Duodenal mucosa (tissue), 2 donors: ENCODE data around the gene CNGA1.
A peak's percentile ranks its signal among the peaks of the same experiment; 100 is the strongest.
"Not testable (repeated sequence)": the region's sequence is repeated elsewhere in the genome, so short reads cannot be mapped to it uniquely, and the experiment has no call there.

Source experiments
- H3K27ac ChIP-seq: one replicate; pipeline ENCODE4 v1.7.0; 2013; ENCODE audit warnings: low read depth, low read length
- H3K27me3 ChIP-seq, 2 donors: one replicate each; pipeline ENCODE4 v1.7.0; 2013; ENCODE audit warnings: low read length in 2 of 2, control low read depth in 1 of 2; ENCODE audit not compliant: insufficient read depth in 2 of 2, control insufficient read depth in 1 of 2
- H3K36me3 ChIP-seq, 2 donors: one replicate each; pipeline ENCODE4 v1.7.0; 2013; ENCODE audit warnings: low read length in 2 of 2, control low read depth in 1 of 2; ENCODE audit not compliant: insufficient read depth in 2 of 2, control insufficient read depth in 1 of 2
- H3K4me1 ChIP-seq, 2 donors: one replicate each; pipeline ENCODE4 v1.7.0; 2013; ENCODE audit warnings: low read length in 2 of 2, control low read depth in 1 of 2; ENCODE audit not compliant: insufficient read depth in 2 of 2, control insufficient read depth in 1 of 2
- H3K4me3 ChIP-seq, 2 donors: one replicate each; pipeline ENCODE4 v1.7.0; 2013; ENCODE audit warnings: low read length in 2 of 2, low read depth in 1 of 2
- H3K9ac ChIP-seq, 2 donors: one replicate each; pipeline ENCODE4 v1.7.0; 2013; ENCODE audit warnings: low read length in 2 of 2, low read depth in 1 of 2
- H3K9me3 ChIP-seq, 2 donors: one replicate each; pipeline ENCODE4 v1.7.0; 2013; ENCODE audit warnings: low read length in 2 of 2, control low read depth in 1 of 2; ENCODE audit not compliant: control insufficient read depth in 1 of 2

The CNGA1 gene

DNA sequence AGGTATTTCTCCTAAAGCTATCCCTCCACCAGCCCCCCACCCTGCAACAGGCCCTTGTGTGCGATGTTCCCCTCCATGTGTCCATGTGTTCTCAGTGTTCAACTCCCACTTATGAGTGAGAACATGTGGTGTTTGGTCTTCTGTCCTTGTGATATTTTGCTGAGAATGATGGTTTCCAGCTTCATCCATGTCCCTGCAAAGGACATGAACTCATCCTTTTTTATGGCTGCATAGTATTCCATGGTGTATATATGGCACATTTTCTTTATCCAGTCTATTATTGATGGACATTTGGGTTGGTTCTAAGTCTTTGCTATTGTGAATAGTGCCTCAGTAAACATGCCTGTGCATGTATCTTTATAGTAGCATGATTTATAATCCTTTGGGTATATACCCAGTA is 99.3 kb downstream of the CNGA1 start:
- H3K9ac ChIP-seq, H3K27me3 ChIP-seq, H3K9me3 ChIP-seq, H3K27ac ChIP-seq, H3K4me3 ChIP-seq, H3K36me3 ChIP-seq: not testable (repeated sequence)
- peaks cover 15 to 20% of the 10 kb centered on the region in 2 donors for H3K4me1 ChIP-seq

DNA sequence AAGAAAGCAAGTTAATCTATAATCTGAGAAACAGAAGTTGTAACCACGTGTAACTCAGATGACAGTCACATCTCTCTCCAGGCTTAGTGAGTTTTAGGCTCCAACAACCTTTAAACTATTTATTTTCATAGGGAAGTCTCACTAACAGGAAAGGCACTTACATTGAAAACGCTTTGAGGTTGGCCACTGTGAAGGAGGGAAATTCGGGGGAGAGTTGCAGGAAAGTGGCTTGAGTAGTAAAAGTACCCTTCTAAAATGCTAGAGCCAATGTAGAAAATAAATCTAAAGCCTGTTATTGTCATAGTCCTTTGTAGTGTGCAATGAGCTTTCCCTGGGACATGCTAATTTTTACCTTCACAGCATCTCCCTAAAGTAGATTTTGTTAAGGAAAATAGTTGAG is 101.1 kb downstream of the CNGA1 start:
- Histone ChIP-seq H3K4me1 (peaks cover 20 to 22% of the 10 kb centered on the region in 2 donors), H3K27ac (no peak overlapping the region), H3K9me3 (no peaks in the 10 kb centered on the region), H3K4me3 (peak overlapping the region; percentile 75 to 85), H3K9ac (peak overlapping the region in 1 of 2 donors; percentile 48), H3K36me3 (peaks cover 2 to 4% of the 10 kb centered on the region in 2 donors), H3K27me3 (no peaks in the 10 kb centered on the region)

DNA sequence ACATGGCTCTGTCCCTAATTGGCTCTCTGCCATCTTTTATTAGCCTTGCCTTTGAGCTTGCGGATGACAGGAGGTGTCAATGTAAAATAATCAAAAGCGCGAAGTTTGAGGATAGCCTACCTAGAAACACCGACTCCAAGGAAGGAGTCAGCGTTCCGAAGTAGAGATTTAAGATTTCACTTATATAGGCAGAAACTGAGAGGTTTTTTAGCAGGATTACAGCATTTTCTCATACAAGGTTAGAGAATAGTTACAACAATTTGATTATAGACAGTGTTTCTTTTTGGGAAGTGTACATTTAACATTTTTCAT is 101.6 kb downstream of the CNGA1 start:
- H3K4me3 ChIP-seq, result peak overlapping the region; percentile 75 to 85
- H3K27ac ChIP-seq, result no peak overlapping the region
- H3K9me3 ChIP-seq, result no peaks in the 10 kb centered on the region
- no peaks in the 10 kb centered on the region for H3K27me3 ChIP-seq
- peak overlapping the region; percentile 48 to 82 for H3K9ac ChIP-seq
- peaks cover 20 to 22% of the 10 kb centered on the region in 2 donors for H3K4me1 ChIP-seq
- peaks cover 3 to 9% of the 10 kb centered on the region in 2 donors for H3K36me3 ChIP-seq

DNA sequence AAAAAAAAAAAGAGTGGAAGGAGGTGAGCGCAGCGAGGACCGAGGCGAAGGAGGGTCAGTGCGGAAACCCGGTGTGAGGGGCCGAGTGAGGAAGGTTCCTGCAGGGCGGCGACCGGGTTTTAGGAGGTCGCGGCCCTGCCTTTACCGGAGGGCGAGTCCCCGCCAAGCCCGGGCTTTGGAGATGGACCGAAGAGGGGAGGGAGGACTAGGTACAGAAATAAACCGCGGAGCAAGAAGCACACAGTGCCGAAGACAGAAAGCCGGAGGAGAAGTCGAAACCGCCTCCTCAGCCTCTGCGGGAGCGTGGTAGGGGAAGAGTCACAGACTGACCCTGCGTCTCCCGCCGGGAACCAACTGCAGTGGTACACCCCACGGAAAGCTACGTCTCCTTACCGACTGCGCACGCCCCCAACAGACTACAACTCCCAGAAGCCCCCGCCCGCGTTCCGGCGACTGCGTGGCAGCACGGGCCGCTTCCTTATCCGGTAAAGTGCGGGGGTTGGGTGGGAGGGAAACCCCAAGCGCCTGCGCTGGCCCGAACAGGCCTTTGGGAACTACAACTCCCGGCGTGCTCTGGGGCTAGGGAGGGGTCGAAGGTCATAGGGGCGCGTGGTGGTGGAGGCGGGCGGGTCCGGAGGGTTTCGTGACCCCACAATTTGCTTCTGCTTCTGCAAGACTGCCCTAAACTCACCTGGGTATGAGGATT is 102.1 kb downstream of the CNGA1 start, which contains the start of gene NFXL1:
TSS of gene NFXL1 (minus strand) at position 364 of the 706 bp plus-strand sequence. CDS start 380 bp downstream, outside the sequence.
- peak within 1 kb of the TSS; percentile 82 to 91 for H3K9ac ChIP-seq
- peak within 1 kb of the TSS; percentile 79 for H3K27ac ChIP-seq
- H3K9me3 ChIP-seq, result no peaks in the 10 kb centered on the region
- peak within 1 kb of the TSS; percentile 85 to 96 for H3K4me3 ChIP-seq
- H3K36me3 ChIP-seq, result peaks cover 3 to 10% of the 10 kb centered on the region in 2 donors
- H3K27me3 ChIP-seq, result no peaks in the 10 kb centered on the region
- peaks cover 20 to 22% of the 10 kb centered on the region in 2 donors for H3K4me1 ChIP-seq

DNA sequence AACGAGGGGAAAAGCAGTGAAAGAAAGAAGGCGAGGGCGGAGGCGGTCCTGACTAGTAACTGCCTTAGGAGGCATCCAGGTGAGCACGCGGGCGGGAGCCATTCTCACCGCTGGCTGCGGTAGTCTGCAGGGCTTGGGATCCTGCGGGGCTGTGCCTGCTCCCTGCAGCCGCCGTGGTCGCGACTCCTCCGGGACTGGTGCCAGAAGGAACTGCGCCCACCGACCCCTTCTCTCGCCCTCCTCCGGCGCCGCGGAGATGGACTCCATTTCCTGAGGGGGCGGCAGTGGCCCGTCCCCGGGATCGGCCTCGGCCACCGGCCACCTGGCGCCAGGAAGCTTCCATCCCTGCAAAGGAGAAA is 102.6 kb downstream of the CNGA1 start:
- Histone ChIP-seq H3K9ac (peak overlapping the region; percentile 82 to 91), H3K4me1 (peaks cover 20 to 22% of the 10 kb centered on the region in 2 donors), H3K36me3 (peaks cover 6 to 12% of the 10 kb centered on the region in 2 donors), H3K27me3 (no peaks in the 10 kb centered on the region), H3K27ac (peak overlapping the region; percentile 79), H3K9me3 (no peaks in the 10 kb centered on the region), H3K4me3 (peak overlapping the region; percentile 85 to 96)

DNA sequence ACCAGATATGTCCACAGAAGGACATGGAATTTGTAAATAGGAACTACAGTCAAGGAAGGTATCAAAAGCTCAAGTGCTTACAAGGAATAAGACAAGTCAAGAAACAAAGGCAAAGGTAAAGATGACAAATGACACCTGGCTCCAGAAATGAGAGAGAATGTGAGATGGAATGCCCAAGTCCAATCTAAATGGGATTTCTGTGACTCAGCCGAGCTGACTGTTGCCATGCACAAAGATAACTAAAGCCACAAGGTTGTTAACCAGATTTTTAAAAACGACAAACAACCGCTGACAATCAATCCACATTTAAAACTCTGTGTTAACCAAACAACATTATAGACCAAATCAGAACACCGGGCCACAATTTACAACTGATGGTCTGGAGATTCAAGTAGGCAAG is 103.2 kb downstream of the CNGA1 start:
- H3K9me3 ChIP-seq, result no peaks in the 10 kb centered on the region
- no peak overlapping the region for H3K27ac ChIP-seq
- peaks cover 20 to 22% of the 10 kb centered on the region in 2 donors for H3K4me1 ChIP-seq
- H3K36me3 ChIP-seq, result peaks cover 6 to 14% of the 10 kb centered on the region in 2 donors
- peak overlapping the region; percentile 82 to 91 for H3K9ac ChIP-seq
- peak overlapping the region; percentile 85 to 96 for H3K4me3 ChIP-seq
- H3K27me3 ChIP-seq, result no peaks in the 10 kb centered on the region

GRCh38 chr4:47907089-47907646 is 109.3 kb downstream of the CNGA1 start:
- no peak overlapping the region for H3K27ac ChIP-seq
- peaks cover 11 to 44% of the 10 kb centered on the region in 2 donors for H3K36me3 ChIP-seq
- no peaks in the 10 kb centered on the region for H3K9me3 ChIP-seq
- H3K27me3 ChIP-seq, result no peaks in the 10 kb centered on the region
- peaks cover 0 to 7% of the 10 kb centered on the region in 2 donors for H3K4me1 ChIP-seq
- no peak overlapping the region for H3K4me3 ChIP-seq
- no peak overlapping the region for H3K9ac ChIP-seq

- H3K9me3 ChIP-seq, result no peaks in the 10 kb centered on the region
- no peaks in the 10 kb centered on the region for H3K4me1 ChIP-seq
- H3K9ac ChIP-seq, result no peak overlapping the region
- peaks cover 13 to 61% of the 10 kb centered on the region in 2 donors for H3K36me3 ChIP-seq
- no peak overlapping the region for H3K4me3 ChIP-seq
- no peaks in the 10 kb centered on the region for H3K27me3 ChIP-seq
- no peak overlapping the region for H3K27ac ChIP-seq
Measured at GRCh38 chr4:47899639-47900038, 116.8 kb downstream of the CNGA1 start.

DNA sequence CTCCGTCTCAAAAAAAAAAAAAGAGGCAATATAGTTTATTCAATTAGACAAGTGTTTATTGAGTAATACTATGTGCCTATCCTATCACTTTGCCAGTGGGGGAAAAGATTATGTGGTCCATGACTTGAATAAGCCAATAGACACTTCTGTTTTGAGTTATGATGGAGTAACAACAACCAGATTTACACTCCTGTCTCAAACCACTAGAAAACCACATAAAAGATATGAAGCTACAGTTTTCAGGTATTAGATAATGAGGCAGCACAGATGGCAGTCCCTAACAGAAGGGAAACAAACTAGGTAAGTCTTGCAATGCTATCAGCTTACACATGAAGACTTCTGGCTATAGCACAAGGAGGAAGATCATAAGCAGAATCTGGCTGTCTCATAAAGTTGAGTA is 124.6 kb downstream of the CNGA1 start:
- Histone ChIP-seq H3K27me3 (no peaks in the 10 kb centered on the region), H3K36me3 (peaks cover 30 to 61% of the 10 kb centered on the region in 2 donors), H3K27ac (no peak overlapping the region), H3K9me3 (no peaks in the 10 kb centered on the region), H3K4me1 (no peaks in the 10 kb centered on the region), H3K4me3 (no peak overlapping the region), H3K9ac (no peak overlapping the region)
